Measurements from ENCODE around the gene STARD3. TPM values are rescaled to one million over a fixed set of nuclear protein-coding genes. Genes with fewer than 3 reads are reported as not detected.
"Not testable (repeated sequence)": the region's sequence is repeated elsewhere in the genome, so short reads cannot be mapped to it uniquely, and the experiment has no call there.

Gene STARD3
- polyA plus RNA-seq: 35.7 TPM

DNA sequence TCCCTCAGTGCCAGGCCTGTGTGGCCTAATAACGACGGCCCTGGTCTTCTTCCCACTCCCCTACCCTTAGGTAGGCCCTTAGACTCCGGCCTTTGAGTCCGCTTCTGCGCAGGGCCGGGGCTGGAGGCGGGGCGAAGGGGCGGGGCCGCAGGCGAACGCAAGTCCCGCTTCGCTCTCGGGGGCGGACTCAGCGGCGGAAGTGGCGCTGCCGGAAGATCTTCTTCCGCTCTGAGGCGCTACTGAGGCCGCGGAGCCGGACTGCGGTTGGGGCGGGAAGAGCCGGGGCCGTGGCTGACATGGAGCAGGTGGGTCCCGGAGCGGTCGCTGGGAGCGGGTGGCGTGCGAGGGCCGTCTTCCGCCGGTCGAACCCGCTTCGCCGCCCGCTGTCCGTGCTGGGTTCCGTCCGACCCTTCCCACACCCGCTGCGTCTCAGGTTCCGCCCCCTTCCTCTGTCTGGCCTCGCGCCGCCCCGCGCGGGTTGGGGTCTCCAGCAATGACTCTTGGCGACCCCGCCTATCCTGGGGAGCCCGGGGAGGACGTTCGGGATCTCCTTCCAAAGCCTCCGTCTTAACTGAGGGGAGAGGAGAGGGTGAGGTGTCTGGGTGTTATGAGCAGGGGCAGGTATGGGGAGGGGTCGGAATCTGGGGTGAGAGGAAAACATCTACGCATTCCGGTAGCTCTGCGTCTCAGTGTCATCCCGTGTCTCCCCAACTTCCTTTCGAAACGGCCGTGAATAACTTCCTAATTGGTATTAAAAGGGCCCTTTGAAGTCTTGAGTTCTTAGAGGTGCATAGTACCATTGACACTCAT is at the start of gene STARD3:
Gene STARD3 (plus strand): TSS at position 218 of the 810 bp plus-strand sequence. CDS start 16,388 bp downstream, outside the sequence.
- Mint-ChIP-seq H3K4me3 (peak within 1 kb of the TSS; percentile 70 to 97 (median 94)), H3K9me3 (no peaks in the 10 kb centered on the region), H3K27me3 (no peaks in the 10 kb centered on the region), H3K36me3 (no peaks in the 10 kb centered on the region), H3K27ac (peak within 1 kb of the TSS; percentile 20 to 90 (median 88)), H3K4me1 (peaks cover 31 to 41% (median 34%) of the 10 kb centered on the region in 3 donors)

DNA sequence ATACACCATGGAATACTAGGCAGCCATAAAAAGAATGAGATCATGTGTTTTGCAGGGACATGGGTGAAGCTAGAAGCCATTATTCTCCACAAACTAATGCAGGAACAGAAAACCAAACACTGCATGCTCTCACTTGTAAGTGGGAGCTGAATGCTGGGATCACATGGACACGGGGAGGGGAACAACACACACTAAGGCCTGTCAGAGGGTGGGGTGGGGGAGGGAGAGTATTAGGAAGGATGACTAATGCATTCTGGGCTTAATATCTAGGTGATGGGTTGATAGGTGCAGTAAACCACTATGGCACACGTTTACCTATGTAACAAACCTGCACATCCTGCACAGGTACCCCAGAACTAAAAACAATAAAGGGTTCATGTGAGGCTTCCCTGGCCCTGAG is 46.8 kb upstream of the STARD3 start:
- peaks cover 29% of the 10 kb centered on the region for H3K27me3 Mint-ChIP-seq
- not testable (repeated sequence) for H3K4me1 Mint-ChIP-seq, H3K4me3 Mint-ChIP-seq, H3K27ac Mint-ChIP-seq, H3K36me3 Mint-ChIP-seq, H3K9me3 Mint-ChIP-seq

DNA sequence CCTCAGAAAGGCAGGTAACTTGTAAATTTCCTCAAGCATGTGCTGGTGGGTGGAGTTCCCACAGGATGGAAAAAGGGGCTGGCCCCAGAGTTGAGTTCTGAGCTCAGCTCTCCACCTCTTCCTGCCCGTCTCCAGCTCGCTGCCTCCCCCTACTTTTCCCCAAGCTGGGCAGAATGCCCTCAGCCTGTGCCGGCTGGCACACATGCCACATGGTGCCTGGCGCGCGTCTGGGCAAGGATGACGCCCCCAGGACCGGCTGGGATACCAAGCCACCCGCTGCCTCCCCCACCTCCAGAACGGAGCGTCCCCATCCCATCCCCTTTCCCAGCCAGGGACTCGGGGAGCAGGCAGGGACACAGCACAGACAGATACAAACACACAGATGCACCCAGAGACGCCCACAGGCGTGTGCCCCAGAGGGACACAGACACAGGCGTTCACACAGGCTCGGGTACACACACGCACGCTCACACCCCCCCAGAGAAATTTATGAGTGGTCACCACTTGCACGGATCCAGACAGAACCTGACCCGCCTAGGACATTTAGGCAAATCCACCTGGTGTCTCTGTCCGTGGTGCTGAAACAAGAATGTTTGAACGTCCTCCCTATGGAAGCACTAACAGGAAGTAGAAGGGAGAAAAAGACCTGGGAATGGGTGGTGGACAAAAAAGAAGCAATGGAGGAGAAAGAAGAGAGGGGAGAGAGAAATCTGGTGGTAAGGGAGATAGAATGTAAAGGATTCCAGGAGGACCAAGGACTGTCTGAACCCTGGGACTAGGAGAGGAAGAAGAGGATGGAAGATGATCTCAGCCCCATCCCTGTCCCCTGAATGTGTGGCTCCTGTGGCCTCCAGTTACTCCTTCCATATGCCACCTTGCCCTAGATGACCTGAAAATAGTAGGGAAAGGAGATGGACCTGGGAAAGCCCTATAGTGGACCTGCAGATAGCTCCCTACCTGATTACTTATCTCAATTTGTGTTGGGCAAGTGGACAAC is 44.7 kb upstream of the STARD3 start:
- no peaks in the 10 kb centered on the region for H3K36me3 Mint-ChIP-seq
- H3K4me1 Mint-ChIP-seq: peaks cover 4 to 6% (median 5%) of the 10 kb centered on the region in 3 donors
- peaks cover 0 to 3% (median 1%) of the 10 kb centered on the region in 3 donors for H3K9me3 Mint-ChIP-seq
- peak overlapping the region in 1 of 4 donors; percentile 52 for H3K4me3 Mint-ChIP-seq
- H3K27me3 Mint-ChIP-seq: peaks cover 37% of the 10 kb centered on the region
- H3K27ac Mint-ChIP-seq: peak overlapping the region in 1 of 3 donors; percentile 14

DNA sequence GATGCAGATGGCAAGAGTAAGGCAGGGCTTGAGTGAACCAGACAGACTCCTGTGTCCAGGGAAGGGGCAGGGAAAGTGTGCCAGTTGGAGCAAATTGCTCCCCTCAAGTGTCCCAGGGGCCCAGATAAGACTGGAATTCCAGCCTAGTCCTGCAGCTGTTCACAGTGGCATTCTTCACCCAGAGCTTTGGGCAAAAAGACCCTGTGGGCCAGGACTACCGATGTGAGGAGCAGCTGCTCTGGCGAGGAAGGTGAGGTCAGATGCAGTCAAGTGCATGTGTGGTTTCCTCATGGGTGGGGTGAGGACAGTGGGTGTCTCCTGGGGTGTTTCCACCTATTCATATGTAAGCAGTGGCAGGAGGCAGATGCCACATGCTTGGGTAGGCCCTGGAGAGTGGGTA is 43.6 kb upstream of the STARD3 start:
- Mint-ChIP-seq H3K27me3 (peaks cover 47% of the 10 kb centered on the region), H3K4me1 (peaks cover 6 to 12% (median 12%) of the 10 kb centered on the region in 3 donors), H3K4me3 (no peak overlapping the region), H3K36me3 (no peaks in the 10 kb centered on the region), H3K9me3 (peaks cover 0 to 4% (median 3%) of the 10 kb centered on the region in 3 donors), H3K27ac (no peak overlapping the region)

DNA sequence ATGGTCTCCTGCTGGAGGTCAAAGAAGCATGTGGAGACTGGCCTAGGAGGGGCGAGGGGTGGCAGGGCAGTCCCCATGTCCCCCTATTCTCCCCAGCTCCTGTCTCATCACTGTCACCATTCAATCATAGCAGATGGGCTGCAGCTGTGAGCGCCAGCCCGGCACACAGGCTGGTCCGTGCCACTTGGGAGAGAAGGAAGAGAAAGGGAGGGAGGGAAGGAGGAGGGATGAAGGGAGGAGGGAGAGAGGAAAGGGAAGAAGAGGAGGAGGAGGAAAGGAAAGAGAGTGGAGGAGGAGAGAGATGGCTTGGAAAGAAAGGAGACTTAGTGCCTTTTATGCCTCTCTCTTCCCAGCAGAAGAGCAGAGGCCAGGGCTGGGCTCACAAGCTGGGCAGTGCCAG is 41.6 kb upstream of the STARD3 start:
- H3K4me1 Mint-ChIP-seq: peaks cover 6 to 18% (median 16%) of the 10 kb centered on the region in 3 donors
- peak overlapping the region in 1 of 3 donors; percentile 25 for H3K27ac Mint-ChIP-seq
- H3K4me3 Mint-ChIP-seq: peak overlapping the region in 1 of 4 donors; percentile 3
- peaks cover 62% of the 10 kb centered on the region for H3K27me3 Mint-ChIP-seq
- H3K36me3 Mint-ChIP-seq: peaks cover 2% of the 10 kb centered on the region
- H3K9me3 Mint-ChIP-seq: peaks cover 0 to 3% (median 3%) of the 10 kb centered on the region in 3 donors

DNA sequence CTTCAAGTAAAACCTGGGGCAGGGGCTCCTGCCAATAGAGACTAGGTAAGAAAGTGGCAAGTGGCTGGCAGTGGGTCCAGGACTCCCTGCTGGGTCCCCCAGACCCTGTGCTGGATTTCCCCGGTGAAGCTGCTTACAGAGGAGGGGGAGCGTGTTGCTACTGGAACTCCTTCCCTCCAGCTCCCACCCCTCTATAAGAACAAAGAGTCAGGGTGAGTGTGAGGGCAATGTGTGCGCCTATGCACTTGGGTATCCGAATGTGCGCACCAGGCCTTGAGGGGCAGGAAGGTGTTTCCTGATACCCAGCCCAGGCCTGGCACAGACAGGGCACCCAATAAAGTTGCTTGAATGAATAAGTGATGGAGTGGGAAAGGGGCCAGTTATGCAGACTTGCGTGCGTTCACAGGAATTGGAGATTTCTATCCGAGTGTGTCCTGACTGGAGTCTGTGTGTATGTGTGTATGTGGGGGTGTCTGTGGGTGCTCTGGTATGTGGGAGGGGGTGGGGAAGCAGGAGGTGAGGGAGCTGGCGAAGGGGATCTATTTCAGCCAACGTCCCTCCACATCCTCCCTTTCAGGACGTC is 40.9 kb upstream of the STARD3 start:
- H3K27me3 Mint-ChIP-seq: peaks cover 65% of the 10 kb centered on the region
- peak overlapping the region in 2 of 3 donors; percentile 25 to 69 for H3K27ac Mint-ChIP-seq
- peaks cover 6 to 18% (median 16%) of the 10 kb centered on the region in 3 donors for H3K4me1 Mint-ChIP-seq
- peaks cover 2% of the 10 kb centered on the region for H3K36me3 Mint-ChIP-seq
- H3K9me3 Mint-ChIP-seq: peaks cover 0 to 3% (median 3%) of the 10 kb centered on the region in 3 donors
- no peak overlapping the region for H3K4me3 Mint-ChIP-seq

DNA sequence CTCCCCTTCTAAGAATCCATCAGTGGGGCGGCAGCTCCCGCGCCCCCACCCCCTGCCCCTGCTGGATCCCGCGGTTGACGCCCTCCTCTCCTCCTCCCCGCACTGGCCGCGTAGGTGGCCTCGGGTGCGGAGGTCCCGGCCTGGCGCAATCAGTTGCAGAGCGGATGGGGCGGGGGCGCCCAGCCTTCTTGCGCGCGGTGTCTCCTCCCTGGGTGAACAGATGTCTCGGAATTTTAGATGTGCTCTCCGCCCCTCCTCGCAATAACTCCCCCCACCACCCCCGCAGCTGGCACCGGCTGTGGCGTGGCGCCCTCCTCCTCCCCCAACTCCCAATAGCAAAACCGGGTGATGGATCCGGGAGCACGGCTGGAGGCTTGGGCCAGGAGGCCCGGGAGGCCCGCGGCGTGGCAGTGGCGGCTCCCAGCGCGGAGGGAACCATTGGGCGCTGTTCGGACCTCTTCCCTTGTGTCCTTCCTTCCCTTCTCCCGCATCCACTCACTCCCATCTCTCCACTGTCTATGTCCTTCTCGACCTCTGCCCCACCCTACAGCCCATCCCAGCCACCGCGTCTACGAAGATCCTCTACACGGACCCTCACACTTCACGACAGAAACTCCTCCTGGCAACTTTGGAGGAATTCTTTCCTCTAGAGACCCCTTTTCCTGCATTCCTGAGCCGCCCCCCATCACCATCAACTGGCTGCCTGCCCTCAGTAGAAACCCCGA is 40.2 kb upstream of the STARD3 start:
- peaks cover 6 to 18% (median 16%) of the 10 kb centered on the region in 3 donors for H3K4me1 Mint-ChIP-seq
- H3K27me3 Mint-ChIP-seq: peaks cover 69% of the 10 kb centered on the region
- H3K4me3 Mint-ChIP-seq: no peak overlapping the region
- peaks cover 2% of the 10 kb centered on the region for H3K36me3 Mint-ChIP-seq
- peak overlapping the region in 1 of 3 donors; percentile 60 for H3K27ac Mint-ChIP-seq
- H3K9me3 Mint-ChIP-seq: peaks cover 0 to 3% (median 3%) of the 10 kb centered on the region in 3 donors

DNA sequence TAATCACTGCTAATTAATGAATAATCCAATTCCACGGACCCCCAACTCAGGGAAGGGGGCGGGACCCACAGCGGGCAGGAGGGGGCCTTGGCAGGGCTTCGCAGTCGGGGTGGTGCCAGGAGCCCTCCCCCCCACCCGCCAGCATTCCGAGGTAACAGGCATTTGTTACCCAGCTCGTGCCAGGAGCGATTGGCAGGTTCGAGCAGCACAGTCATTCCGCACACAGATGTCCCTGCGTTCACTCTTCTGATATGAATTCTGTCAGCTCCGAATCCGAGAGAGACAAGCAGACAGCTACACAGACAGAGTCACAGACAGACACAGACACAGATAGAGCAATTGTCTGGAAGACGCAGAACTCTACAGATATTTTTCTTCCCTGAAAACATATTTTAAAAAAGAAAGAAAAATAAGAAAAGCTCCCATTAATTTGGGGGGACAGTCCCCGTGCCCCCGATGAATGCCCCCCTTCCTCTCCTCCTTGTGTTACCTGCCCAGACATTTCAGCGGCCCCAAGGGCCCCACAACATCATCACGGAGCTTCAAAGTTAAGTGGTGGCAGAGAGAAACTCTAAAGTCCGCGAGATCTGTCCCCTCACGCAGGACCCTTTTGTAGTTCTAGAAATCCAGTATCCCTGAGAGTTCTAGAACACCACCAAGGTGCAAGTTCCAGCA is 39.4 kb upstream of the STARD3 start:
- peaks cover 0 to 3% (median under 1%) of the 10 kb centered on the region in 3 donors for H3K9me3 Mint-ChIP-seq
- peak overlapping the region in 2 of 4 donors; percentile 27 to 56 for H3K4me3 Mint-ChIP-seq
- H3K36me3 Mint-ChIP-seq: peaks cover 2% of the 10 kb centered on the region
- peaks cover 6 to 16% (median 12%) of the 10 kb centered on the region in 3 donors for H3K4me1 Mint-ChIP-seq
- H3K27me3 Mint-ChIP-seq: peaks cover 69% of the 10 kb centered on the region
- peak overlapping the region in 1 of 3 donors; percentile 60 for H3K27ac Mint-ChIP-seq

DNA sequence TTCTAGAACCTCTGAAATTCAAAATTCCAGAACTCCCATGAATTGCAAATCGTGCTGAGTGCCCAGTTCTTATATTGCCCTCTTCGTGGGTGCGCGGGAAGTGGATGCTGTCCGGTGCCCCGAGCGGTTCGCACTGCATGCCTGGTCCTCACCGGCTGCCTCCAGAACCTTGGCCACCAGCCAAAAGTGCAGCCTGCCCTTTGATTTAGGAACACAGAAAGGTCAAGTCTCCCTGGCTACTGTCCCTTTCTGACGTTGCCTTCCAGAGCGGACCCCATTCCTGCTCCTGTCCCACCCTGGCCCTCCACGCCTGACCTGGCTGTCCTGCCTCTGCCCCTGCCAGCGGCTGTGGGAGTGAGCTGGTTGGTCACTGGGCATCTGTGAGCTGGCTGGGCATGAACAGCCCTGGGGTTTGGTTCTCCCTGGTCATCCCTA is 38.9 kb upstream of the STARD3 start:
- peaks cover 71% of the 10 kb centered on the region for H3K27me3 Mint-ChIP-seq
- peak overlapping the region in 1 of 3 donors; percentile 60 for H3K27ac Mint-ChIP-seq
- peaks cover 2% of the 10 kb centered on the region for H3K36me3 Mint-ChIP-seq
- H3K4me1 Mint-ChIP-seq: peaks cover 6 to 16% (median 12%) of the 10 kb centered on the region in 3 donors
- H3K9me3 Mint-ChIP-seq: peaks cover 0 to 3% (median 0%) of the 10 kb centered on the region in 3 donors
- peak overlapping the region in 3 of 4 donors; percentile 27 to 54 (median 48) for H3K4me3 Mint-ChIP-seq

DNA sequence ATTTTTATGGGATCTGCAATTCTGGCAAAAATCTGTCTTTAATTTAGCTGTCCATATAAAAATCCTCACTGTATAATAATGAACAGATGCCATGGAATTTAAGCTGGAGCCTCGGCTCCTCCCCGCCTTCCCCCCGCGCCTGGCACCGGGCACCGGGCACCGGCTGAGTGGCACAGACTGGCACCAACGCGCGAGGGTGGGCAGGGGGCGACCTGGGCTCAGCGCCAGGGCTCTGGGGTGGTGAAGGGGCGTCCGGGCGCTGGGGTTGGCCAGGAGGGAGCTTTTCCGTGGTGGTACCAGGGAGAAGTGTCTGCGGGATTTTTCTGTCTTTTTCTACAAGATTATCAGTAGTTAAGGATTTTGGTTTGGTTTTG is 38.3 kb upstream of the STARD3 start:
- Mint-ChIP-seq H3K4me1 (peaks cover 7 to 21% (median 17%) of the 10 kb centered on the region in 3 donors), H3K27me3 (peaks cover 72% of the 10 kb centered on the region)

DNA sequence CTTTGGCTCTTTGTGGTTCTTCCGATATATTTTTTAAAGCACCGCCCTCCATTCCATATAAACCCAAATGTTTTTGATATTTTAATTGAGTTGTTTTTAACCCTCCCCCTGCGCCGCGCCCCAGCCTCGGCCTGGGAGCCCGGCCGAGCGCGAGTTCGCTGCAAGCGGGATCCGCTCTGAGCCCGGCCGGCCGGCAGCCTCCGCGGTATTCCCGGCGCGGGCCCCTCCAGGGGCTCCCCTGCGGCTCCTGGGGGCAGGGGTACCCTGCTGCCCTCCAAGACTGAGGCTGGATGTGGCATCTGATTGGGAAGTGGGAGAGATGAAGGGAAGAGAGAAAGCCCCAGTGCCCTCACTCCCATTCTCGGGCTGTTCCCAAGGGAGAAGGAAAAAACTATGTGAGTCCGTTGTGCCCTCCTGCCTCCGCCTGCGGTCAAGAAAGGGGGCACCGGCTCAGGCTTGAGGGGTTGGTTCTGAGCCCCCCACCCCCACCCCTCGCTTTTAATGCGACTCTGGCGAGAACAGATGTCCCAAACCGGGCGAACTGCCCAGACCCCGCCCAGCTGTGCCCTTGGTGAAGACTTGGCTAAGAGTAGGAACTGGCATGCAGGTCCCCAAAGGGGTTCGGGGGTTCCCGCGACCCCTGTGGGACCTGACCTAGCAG is 37.8 kb upstream of the STARD3 start:
- Mint-ChIP-seq H3K27ac (peak overlapping the region in 2 of 3 donors; percentile 39 to 53), H3K36me3 (peaks cover 2% of the 10 kb centered on the region), H3K4me1 (peaks cover 6 to 24% (median 20%) of the 10 kb centered on the region in 3 donors), H3K27me3 (peaks cover 76% of the 10 kb centered on the region), H3K9me3 (peaks cover 0 to 3% (median 0%) of the 10 kb centered on the region in 3 donors), H3K4me3 (peak overlapping the region in 3 of 4 donors; percentile 47 to 61 (median 60))

More for the DNA sequence above, 38.3 kb upstream of the STARD3 start:
- Mint-ChIP-seq H3K4me3 (peak overlapping the region in 1 of 4 donors; percentile 19), H3K27ac (no peak overlapping the region), H3K9me3 (peaks cover 0 to 3% (median 0%) of the 10 kb centered on the region in 3 donors), H3K36me3 (peaks cover 2% of the 10 kb centered on the region)

DNA sequence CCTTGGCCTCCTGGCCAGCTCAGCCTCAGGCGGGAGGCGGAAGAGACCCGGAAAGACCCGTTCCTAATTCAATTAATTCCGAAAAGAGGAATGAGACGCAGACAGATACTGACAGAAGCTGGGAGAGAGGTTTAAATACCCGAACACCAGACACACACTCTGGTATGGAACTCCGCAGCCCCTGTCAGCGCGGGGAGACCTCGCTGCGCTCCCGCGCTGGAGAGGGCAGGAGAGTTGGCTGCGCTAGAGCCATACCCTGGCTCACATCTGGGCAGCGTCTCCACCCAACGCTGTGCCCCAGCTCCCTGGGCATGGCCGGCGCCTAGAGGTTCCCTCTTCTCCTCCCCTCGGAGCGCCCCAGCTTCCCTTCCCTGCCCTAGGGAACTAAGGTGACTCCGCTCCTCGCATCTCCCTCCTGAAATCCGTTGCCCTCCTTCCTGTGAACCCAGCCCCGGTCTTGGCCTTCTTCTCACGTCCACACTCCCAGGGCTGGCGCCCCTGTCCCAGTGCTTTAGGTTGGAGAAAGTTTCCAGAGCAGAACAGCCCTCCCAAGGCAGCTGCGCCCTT is 37.2 kb upstream of the STARD3 start:
- peak overlapping the region in 3 of 4 donors; percentile 60 to 67 (median 61) for H3K4me3 Mint-ChIP-seq
- peak overlapping the region; percentile 39 to 54 (median 53) for H3K27ac Mint-ChIP-seq
- H3K36me3 Mint-ChIP-seq: peaks cover 2% of the 10 kb centered on the region
- peaks cover 0 to 3% (median 0%) of the 10 kb centered on the region in 3 donors for H3K9me3 Mint-ChIP-seq
- H3K4me1 Mint-ChIP-seq: peaks cover 8 to 24% (median 20%) of the 10 kb centered on the region in 3 donors
- peaks cover 80% of the 10 kb centered on the region for H3K27me3 Mint-ChIP-seq
